Forelimb muscle (tissue), 1 donor: ENCODE data around the gene GMDS. TPM values are rescaled to one million over a fixed set of nuclear protein-coding genes. Genes with fewer than 3 reads are reported as not detected.

Source experiments
- DNase-seq: peaks from one replicate; pipeline ENCODE4 v3.0.0-alpha.2; 2013; ENCODE audit warnings: low read depth
- polyA plus RNA-seq: library from polyadenylated mRNA; unstranded; fragments of 120-200 nt; gene quantifications from one replicate; pipeline ENCODE4 v1.2.1, GENCODE V29; 2013; ENCODE audit not compliant: insufficient read length

GMDS gene
- polyA plus RNA-seq, 1 donor, result 10.4 TPM

DNA sequence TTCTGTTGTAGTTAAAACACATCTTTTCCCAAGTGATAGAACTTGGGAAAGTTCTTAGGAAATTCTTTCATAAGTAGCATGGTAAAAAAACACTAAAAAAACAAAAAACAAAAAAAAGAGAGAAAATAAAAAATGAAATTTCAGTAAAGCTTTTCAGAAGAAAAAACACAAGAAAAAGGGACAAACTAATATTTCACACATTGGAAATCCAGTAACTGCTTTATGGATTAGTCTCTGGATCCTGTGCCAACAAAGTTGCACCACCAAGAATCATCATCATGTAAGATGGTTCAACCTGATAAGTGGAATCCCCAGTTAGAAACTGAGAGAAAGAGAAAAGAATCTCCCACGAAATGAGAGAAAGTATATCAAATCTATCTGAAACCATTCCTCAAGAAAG lies 144.2 kb downstream of the GMDS start:
- DNase-seq, result no peak

DNA sequence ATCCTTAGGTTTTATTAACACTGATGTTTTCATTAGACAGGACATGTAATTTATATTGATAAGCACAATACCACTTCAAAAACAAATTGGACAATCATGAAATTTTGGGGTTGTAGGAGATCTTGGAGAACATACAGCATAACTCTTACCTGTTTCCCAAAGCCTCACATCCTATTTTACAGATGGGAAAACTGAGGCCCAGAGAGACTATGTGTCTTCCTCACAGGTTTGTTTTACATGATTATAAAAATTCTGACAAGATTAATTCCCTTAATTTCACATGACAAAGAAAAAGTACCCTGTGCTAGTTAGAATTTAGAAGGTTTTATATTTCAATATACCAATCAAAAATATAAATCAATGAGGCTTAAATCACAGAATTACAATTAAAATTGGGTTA lies 145.5 kb downstream of the GMDS start:
- no peak for DNase-seq

DNA sequence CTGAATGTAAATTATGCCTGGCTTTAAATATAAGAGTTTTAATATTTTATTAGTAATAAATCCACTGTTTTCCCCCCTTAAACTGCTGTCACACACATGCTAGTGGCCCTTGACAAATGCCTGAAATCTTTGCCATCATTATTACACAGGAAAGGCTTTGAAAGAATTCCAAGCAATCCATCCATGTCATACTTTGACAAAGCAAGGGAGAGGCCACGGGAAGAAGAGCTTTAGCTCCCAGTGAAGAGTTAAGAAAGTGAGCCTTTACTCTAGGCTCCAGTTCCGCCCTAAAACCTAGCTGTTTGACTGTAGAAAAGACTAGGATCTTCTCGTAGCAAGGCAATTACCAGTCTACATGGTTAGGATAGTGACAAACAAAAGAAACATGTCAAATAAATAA lies 147.9 kb downstream of the GMDS start:
- no peak for DNase-seq

DNA sequence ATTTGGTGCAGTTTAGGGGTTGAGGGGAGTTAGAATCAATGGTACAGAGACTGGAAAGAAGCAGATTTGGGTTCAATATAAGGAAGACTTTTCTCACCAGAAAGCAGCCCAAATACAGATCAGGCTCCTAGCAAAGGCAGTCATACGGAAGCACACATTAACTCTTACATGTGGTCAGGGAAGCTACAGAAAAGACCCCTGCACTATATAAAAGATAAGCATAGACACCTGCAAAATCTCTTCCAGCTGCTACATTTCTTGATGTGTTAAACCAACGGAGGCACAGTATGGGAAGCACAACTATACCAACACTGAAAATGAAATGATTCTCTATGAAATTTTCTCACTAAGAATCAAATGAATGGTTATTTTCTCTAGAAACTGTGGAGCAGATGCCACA lies 150.8 kb downstream of the GMDS start:
- no peak for DNase-seq

DNA sequence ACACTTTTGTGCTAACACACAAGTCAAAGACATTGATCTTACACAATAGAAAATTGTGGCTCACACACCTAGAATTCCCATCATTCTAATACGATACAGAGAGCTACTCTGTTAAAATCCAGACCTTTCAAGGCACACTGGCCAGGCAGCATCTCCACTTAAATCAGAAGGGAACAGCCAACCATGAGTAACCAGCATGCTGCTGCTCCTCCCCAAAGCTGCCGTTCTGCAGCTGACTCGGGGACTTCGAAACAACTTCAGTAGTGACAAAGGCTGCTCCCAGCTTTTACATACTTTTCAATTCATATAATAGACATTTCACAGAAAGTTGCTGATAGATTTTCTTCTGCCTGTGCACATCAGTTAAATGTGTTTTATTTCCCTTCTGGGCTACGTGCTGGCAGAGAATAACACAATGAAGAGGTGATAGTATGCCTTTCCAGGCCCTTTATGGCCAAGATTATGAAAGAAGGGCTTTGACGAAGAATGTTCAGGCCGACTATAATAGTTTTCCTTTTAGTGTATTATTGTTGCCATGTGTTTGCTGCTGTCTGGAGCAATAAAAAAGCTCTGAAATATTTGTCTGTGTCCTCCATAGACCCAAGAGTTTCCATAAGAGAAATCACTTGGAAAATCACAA lies 159.0 kb downstream of the GMDS start:
- no peak for DNase-seq

DNA sequence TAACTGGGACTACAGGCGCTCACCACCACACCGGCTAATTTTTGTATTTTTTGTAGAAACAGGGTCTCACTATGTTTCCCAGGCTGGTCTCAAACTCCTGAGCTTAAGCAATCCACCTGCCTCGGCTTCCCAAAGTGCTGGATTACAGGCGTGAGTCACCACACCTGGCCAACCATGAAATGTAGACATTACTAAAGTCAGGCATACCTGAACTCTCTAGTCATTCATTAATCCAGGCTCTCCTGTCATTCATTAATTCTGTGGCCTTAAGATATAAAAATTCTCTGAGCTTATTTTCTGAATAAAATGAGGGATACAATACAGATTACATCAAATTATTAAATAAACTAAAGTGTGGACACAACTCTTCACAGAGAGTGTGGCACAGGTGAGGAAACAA lies 159.7 kb downstream of the GMDS start:
- DNase-seq, result no peak

DNA sequence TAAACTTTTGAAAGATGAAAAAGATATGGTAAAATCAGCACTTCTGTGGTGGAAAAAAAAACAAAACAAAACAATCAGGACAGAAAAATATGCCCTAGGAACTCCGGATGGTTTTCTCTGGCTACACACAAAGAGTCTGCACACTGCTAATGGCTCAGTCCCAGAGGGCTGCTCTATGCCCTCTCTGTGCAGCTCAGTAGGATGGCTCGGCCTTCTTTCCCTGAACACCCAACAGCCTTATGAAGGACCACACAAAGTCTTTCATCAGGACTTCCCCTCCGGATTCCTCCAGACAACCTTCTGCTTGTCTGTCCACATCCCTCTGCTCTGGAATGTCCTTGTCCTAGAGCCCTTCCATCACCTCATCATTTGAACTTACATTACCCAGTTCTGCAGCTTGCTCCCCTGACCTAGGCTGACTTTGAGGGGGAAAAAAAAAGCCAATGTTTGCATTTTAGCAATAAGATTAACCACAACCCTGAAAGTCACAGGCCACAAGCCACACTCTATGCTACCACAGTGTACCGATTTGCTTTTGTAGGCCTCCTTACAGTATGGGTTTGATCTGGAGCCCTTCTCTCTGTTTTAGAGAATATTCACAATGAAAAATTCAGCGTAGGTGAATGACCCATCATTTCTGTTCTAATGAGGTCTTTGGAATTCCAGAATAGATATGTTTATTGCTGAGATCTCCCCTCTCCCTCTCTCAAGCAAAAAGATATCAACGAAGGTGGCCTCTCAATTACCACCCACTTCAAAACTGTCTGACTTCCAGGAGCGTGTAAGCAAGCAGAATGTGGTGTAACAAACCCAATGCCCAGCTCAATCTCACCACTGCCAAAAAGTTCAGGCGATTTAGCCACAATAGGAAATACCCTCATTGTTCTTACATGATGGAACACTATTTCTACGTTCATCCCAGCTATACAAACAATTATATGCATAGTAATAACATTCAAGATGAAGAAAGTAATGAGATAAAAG lies 164.0 kb downstream of the GMDS start:
- no peak for DNase-seq

DNA sequence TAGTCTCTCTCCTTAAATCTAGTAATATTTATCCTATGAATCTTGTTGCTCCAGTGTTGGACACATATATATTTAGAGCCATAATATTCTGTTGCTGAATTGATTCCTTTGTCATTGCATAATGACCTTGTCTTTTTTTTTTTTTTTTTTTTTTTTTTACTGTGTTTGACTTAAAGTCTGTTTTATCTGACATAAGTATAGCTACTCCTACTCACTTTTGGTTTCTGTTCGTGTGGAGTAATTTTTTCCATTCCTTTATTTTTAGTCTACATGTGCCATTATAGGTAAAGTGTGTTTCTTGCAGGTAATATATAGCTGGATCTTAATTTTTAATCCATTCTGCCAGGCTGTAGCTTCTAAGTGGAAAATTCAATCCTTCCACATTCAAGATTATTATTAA lies 166.5 kb downstream of the GMDS start:
- no peak for DNase-seq

DNA sequence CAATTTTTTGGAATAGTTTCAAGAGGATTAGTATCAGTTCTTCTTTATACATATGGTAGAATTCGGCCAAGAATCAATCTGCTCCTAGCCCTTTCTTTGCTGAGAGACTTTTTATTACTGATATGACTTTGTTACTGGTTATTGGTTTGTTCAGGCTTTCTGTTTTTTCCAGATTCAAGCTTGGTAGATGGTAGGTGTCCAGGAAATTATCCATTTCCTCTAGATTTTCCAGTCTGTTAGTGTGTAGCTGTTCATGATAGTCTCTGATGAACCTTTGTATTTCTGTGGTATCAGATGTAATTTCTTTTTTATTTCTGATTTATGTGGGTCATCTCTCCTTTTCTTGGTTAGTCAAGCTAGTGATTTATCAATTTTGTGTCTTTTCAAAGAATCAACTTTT lies 167.6 kb downstream of the GMDS start:
- DNase-seq, result no peak

DNA sequence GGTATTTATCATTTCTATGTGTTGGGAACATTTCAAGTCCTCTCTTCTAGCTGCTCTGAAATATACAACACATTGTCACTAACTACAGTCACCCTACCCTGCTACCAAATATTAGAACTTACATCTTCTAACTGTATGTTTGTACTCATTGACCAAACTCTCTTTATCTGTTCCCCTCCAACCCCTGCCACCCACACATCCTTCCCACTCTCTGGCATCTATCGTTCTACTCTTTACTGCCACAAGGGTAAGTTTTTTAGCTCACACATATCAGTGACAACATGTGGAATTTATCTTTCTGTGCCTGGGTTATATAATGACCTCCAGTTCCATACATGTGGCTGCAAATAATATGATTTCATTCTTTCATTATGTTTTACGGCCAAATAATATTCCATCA lies 171.9 kb downstream of the GMDS start:
- no peak for DNase-seq

DNA sequence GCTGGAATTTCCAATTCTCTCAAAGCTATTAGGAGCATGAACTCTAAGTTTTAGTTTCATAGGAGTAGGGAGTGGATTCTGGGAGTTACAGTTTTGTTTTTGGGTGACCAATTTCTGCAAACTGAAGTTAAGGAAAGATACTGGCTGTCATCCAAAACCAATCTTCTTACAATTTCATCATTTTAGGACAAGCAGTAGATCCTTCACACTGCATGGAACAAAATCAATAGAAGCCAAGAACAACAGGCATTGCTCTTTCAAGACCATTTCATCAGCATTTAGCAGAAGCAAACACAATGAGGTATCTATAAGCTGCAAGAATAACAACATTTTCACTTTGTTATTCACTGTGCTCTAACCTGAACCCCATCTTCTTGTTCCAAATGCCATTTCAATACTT lies 173.0 kb downstream of the GMDS start:
- DNase-seq, result no peak

DNA sequence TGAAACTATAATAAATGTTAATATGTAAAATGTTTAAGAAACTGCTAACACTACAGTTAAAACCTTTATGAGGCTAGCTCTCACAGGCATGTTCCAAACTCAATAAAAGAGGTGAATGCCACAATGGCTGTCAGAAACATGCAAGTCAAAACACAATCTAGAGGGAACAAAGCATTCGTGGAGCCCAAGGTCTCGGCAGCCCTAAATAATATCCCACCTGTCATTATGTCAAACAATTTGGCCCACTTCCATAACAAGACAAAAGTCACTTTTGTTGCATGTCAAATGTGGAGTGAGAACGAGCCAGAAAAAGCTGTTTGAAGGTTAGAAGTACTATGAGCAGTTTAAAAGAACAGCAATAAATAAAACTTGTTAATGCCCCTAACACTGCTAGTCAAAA lies 181.9 kb downstream of the GMDS start:
- DNase-seq, result no peak

DNA sequence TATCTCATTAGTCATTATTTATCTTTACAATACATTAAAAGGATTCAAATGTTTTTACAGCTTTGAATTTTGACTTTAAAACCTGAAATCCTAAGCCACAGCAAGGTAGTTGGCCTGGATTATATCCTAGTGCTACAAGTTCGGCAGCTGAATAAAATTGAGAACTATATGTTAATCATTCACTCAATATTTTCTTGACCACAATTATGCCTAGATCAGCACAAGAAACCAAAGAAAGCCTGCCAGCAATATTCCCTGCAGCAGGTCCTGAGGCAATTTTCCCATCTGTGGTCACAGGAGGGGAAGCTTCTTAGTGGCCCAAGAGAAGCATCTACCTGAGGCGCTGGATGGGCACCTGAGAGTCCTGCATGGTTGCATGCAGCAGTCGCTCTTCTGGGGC lies 183.5 kb downstream of the GMDS start:
- DNase-seq, result no peak

DNA sequence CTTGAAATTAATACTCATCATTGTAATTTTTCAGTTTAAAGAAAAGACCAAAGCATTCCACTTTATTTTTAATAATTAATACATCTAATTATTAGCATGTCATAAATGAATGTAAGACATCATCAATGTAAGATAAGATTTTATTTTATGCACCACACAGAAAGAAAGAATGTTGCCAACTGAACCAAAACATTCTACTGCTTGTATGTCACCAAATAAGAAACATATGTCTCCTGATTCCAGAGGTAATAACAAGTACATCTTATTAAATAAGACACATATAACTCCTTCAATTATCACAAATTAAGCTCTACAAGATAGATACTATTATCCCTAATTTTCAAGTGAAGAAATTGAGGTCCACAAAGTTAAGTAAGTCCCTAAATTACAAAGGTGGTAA lies 189.5 kb downstream of the GMDS start:
- DNase-seq, result no peak

DNA sequence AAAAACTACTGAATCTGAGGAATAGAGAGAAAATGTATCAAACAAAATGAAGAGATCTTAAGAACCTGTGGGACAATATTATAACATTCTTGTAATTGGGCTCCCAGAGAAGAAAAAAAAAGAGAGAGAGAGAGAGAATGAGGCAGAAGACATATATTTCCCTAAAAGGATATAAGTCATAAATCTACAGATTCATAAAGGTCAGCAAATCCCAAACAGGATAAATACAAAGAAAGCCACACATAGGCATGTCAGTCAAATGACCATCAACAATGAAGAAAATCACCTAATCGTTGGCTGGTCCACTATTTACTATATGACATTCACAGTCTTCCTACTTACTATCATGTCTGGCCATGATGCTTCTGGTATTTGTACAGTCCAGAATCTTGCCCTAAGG lies 190.3 kb downstream of the GMDS start:
- DNase-seq, result no peak

DNA sequence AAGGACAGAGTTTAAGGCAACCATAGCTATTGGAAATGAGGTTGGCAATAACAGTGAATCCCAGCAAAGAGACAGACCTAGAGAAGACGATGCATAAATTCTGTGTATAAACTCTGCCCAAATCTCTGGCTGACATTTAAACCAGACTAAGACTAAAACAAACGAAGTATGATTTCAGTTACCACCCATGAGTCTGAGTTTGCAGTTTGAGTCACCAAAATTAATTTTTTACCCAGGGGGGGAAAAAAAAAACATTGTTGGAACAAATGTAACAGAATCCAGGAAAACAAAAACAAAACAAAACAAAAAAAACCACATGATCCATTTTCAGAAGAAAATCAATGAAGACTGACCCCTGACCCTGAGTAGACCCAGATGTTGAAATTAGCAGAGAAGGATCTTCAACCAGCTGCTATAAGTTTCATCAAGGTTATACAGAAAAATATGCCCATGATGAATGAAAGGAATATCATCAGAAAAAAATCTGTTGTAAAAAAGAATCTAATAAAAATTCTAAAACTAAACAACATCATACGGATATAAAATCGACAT lies 190.8 kb downstream of the GMDS start:
- no peak for DNase-seq

DNA sequence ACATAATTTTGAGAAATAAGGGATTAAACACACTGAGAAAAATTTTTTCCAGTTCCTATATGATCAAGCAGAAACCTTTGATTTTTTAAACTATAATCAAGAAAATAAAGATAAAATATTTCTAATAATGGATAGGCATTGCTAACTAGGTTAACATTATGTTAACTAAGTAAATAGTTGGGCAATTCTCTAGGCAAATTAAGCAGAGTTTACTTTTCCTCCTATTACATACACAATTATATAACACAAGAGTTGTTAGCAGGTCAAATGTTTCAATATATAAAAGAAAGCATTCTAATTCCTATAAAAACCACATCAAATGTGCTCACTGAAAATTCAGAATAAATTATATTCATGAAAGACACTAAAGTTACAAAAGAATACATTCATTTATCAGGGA lies 191.7 kb downstream of the GMDS start:
- no peak for DNase-seq

DNA sequence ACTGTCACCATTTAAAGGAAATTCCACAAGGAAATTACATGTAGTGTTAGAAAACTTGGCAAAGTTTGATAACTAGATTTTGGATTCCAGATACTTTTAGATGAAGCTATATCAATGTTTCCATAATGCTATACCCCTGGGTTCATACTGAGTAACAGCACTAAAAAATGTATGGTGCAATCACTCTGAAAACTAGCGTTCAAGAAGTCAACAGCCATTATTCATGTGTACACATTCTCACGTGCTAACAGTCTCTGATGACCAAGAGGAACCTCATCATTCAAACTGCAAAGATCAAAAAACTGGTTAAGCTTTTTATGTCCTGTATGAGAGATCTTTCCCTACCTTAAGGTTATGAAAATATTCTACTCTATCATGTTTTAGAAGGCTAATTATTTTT lies 197.6 kb downstream of the GMDS start:
- DNase-seq, result no peak

DNA sequence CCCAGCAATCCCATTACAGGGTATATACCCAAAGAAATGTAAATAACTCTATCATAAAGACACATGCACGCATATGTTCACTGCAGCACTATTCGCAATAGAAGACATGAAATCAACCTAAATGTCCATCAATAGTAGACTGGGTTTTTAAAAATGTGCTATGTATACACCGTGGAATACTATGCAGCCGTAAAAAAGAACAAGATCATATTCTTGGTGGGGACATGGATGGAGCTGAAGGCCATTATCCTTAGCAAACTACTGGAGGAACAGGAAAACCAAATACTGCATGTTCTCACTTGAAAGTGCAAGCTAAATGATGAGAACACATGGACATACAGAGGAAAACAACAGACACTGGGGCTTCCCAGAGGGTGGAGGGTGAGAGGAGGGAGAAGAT lies 201.2 kb downstream of the GMDS start:
- no peak for DNase-seq

DNA sequence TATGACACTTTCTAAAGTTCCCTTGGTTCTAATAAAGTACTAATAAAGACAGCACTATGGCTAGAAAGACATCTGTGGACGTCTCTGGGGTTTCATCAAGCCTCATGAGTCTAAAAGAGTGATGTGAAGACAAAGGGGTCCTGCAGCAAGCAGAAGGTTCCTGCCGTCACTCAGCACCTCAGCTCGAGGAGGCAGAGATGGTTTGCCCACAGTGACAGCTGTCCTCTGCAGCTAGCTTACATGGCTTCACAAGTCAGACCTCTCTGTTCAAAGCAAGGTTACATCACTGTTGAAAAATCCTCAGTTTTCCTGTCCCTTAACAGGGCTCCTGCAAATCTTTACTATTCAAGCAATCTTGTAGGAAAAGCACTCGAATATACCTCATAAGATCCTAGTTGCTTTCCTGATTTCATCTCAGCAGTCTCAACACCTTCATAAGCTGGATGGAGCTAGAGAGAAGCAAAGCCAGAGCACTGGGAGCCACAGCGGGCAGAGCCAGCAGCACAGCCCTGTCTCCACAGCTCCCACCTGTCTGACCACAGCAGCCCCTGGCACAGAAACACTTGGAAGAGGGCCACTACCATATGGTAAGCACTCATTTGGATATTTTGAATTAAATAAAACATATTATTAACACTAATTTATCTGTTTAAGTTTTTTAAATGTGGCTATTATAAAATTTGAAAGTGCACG lies 202.3 kb downstream of the GMDS start:
- DNase-seq, result no peak

DNA sequence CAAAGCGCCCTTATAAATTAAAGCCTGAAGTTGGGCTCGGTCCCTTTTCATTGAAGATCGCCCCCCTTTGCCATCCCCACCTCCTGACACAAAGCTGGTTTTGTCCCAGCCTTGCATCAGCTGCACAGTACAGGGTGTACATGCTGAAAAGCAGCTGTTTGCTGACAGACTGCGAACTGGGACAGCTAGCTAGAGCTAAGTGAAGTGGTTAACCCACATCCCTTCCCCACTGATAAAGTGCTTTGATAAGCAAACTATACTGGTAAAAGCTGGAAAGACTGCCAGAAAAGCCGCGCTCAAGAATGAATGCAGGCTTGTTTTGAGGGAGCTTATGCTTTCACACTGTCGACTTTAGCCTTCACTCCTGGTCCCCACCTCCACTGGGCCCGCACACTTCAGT lies 207.3 kb downstream of the GMDS start:
- no peak for DNase-seq

DNA sequence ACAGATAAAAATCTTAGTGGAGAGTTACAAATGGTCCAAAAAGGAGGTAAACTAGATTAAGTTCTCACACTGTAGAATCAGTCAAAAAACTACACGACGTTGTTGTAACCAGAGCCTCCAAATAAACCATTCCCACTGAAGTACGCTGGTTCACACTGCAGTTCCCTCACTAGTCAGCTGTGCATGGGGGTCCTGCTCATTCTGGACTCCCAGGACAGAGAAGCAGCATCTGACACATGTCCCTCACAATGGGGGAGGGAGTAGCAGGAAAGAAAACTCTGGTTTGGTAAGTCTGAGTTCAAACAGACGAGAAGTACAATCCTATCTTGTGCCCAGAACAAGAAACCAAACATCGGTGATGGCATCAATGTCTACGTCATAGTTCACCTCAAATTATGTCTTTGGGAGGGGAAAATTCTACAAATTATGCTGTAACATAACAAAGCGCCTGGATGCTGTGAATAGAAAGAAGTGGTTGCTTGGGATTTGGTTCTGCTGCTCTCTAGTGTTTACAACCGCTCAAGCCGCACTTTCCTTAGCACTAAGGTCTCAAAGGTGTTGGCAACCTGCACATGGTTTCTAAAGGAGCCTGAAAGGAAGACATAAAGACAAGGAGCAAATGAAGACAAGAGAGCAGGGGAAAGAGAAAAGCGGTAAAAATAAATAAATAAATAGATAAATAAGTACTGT lies 208.0 kb downstream of the GMDS start:
- no peak for DNase-seq
